ENCODE results near the gene PDXDC1. TPM values are rescaled to one million over a fixed set of nuclear protein-coding genes. Genes with fewer than 3 reads are reported as not detected.
"Not testable (repeated sequence)": the region's sequence is repeated elsewhere in the genome, so short reads cannot be mapped to it uniquely, and the experiment has no call there.

PDXDC1 gene
- total and polyA plus RNA-seq, 2 experiments from 2014 or later, result 77.6 to 84.6 TPM

GRCh38 chr16:15057681-15058417 lies 83.0 kb downstream of the PDXDC1 start:
- no peak for TF ChIP-seq CTCF (IDR thresholded peaks at IDR 0.05; ENCODE audit: low read depth, low read length)
- no peak overlapping the region for H3K27ac ChIP-seq

DNA sequence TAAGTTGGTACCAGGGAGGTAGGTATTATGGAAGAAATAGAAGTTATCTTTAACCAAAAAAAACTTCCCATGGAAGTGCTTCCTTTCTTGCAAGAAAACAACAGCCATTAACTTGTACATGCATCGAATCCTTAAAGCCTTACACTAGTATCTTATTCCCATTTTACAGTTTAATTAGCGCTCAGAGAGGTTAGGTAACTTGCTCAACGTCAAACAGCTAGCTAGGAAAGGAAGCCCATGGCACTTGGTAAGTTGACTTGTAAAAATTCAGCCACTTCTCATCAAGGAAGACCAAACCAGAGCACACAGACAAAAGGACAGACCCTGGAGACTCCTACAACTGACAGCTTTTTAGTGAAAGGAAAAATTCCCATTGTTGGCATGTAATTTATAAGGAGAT lies 84.5 kb downstream of the PDXDC1 start:
- no peaks in the 10 kb centered on the region for H3K9me3 ChIP-seq (ENCODE audit: low read depth)
- H3K4me1 ChIP-seq (ENCODE audit: low read depth), result no peaks in the 10 kb centered on the region
- H3K27ac ChIP-seq, result no peak overlapping the region
- H3K36me3 ChIP-seq, result peaks cover 28% of the 10 kb centered on the region
- TF ChIP-seq CTCF (IDR thresholded peaks at IDR 0.05; ENCODE audit: low read depth, low read length), result no peak
- H3K27me3 ChIP-seq, result no peaks in the 10 kb centered on the region
- no peak for DNase-seq (ENCODE audit: low read depth in 1 of 2, low spot score in 1 of 2)
- H3K4me3 ChIP-seq, result no peak overlapping the region

More at GRCh38 chr16:15057681-15058417, 83.0 kb downstream of the PDXDC1 start:
- H3K4me3 ChIP-seq, result no peak overlapping the region
- no peaks in the 10 kb centered on the region for H3K9me3 ChIP-seq (ENCODE audit: low read depth)
- no peak for DNase-seq (ENCODE audit: low read depth in 1 of 2, low spot score in 1 of 2)
- no peaks in the 10 kb centered on the region for H3K27me3 ChIP-seq
- no peaks in the 10 kb centered on the region for H3K4me1 ChIP-seq (ENCODE audit: low read depth)
- H3K36me3 ChIP-seq, result peaks cover 28% of the 10 kb centered on the region

DNA sequence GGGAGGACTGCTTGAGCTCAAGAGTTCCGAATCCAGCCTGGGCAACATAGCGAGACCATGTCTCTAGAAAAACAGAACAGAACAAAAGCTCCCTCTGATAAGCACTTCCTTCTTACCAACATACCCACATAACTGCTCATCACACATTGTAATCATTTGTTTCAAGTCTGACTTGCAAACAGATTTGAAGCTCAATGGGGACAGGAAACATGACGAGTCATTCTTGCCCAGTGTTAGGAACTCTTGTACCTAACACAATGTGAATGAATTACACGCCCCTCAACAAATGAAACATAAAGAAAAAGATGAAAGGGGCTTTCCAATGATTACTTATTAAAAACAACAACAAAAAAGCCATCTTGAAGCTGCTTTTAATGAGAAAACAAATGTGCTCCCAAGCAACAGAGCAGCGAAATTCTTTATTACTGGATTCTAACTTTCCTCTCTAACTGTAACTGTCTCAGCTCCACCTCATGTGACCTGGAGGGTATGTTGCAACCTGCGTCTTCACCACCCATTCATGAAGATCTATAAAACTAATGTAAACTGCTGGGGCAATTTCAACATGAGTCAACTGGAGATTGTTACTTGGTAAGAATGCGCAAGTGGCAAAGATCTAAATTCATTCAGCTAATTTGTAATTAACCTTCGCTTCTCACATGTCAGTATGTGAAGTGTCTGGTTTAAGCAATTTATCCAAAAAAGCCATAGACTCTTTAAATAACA lies 87.4 kb downstream of the PDXDC1 start:
- not testable (repeated sequence) for H3K27ac ChIP-seq; H3K4me3 ChIP-seq; H3K4me1 ChIP-seq (ENCODE audit: low read depth); H3K27me3 ChIP-seq; H3K9me3 ChIP-seq (ENCODE audit: low read depth)
- peak in 1 of 2 donors; percentile 18 for DNase-seq (ENCODE audit: low read depth in 1 of 2, low spot score in 1 of 2)
- H3K36me3 ChIP-seq, result peaks cover 28% of the 10 kb centered on the region

DNA sequence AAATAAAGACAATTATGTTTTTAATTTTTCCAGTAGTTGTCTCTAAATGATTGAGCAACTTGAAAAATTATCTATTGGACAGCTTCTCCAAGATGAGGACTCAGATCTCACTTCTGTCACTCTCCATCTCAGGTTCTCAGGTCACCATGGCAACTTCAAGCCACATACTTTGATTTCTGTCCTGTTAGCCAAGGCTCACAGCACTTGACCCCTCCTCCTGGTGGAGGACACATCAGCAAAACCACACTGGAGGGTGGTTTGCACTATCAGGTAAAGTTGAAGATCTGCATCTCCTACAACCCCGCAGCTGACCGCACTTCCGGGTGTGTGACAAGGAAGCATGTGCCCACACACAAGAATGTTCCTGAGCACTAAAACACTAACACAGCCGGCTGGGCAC lies 91.1 kb downstream of the PDXDC1 start:
- H3K9me3 ChIP-seq (ENCODE audit: low read depth); DNase-seq (ENCODE audit: low read depth in 1 of 2, low spot score in 1 of 2); H3K27ac ChIP-seq; H3K27me3 ChIP-seq; H3K4me3 ChIP-seq; H3K4me1 ChIP-seq (ENCODE audit: low read depth): not testable (repeated sequence)
- H3K36me3 ChIP-seq, result peaks cover 24% of the 10 kb centered on the region

GRCh38 chr16:15066690-15067089 lies 91.9 kb downstream of the PDXDC1 start:
- not testable (repeated sequence) for H3K27ac ChIP-seq; H3K4me1 ChIP-seq (ENCODE audit: low read depth); DNase-seq (ENCODE audit: low read depth in 1 of 2, low spot score in 1 of 2); H3K4me3 ChIP-seq; H3K9me3 ChIP-seq (ENCODE audit: low read depth); H3K27me3 ChIP-seq
- H3K36me3 ChIP-seq, result peaks cover 17% of the 10 kb centered on the region

DNA sequence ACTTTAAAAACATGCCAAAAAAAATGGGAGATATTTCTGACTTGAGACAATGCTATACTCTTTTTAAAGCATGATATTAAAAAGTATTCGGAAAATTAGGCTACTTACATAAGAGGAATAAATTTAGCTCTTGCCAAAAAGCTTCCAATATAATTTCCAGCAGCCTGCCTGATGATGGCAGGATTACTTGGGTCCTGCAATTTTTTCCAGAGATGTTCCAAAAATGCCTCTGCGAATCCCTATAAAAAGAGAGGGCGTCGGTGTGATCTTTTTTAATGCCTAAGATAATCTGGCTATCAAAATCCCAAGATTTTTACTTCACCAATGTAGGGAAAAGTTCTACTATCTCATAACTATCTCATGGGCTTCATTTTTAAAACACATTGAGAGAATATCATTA lies 96.2 kb downstream of the PDXDC1 start:
- not testable (repeated sequence) for DNase-seq (ENCODE audit: low read depth in 1 of 2, low spot score in 1 of 2); H3K4me1 ChIP-seq (ENCODE audit: low read depth); H3K4me3 ChIP-seq; H3K27me3 ChIP-seq; H3K9me3 ChIP-seq (ENCODE audit: low read depth); H3K27ac ChIP-seq
- peaks cover 37% of the 10 kb centered on the region for H3K36me3 ChIP-seq

- not testable (repeated sequence) for H3K27ac ChIP-seq; DNase-seq (ENCODE audit: low read depth in 1 of 2, low spot score in 1 of 2); H3K4me1 ChIP-seq (ENCODE audit: low read depth); H3K4me3 ChIP-seq; H3K27me3 ChIP-seq; H3K9me3 ChIP-seq (ENCODE audit: low read depth)
- H3K36me3 ChIP-seq, result peaks cover 38% of the 10 kb centered on the region
- TF ChIP-seq CTCF (IDR thresholded peaks at IDR 0.05; ENCODE audit: low read depth, low read length), result peak; percentile 27
Observed at GRCh38 chr16:15071916-15072769, 97.3 kb downstream of the PDXDC1 start.

Measured in cardiac muscle cell (in vitro differentiated cells and primary cell).